ENCODE data around the gene PARM1. TPM values are rescaled to one million over a fixed set of nuclear protein-coding genes. Genes with fewer than 3 reads are reported as not detected.

The PARM1 gene
- total and polyA plus RNA-seq, 9 of the 15 experiments (the other 6 are each of a cell fraction or from before 2014, with no cell fraction given), result 0.07 TPM; not detected in 8

DNA sequence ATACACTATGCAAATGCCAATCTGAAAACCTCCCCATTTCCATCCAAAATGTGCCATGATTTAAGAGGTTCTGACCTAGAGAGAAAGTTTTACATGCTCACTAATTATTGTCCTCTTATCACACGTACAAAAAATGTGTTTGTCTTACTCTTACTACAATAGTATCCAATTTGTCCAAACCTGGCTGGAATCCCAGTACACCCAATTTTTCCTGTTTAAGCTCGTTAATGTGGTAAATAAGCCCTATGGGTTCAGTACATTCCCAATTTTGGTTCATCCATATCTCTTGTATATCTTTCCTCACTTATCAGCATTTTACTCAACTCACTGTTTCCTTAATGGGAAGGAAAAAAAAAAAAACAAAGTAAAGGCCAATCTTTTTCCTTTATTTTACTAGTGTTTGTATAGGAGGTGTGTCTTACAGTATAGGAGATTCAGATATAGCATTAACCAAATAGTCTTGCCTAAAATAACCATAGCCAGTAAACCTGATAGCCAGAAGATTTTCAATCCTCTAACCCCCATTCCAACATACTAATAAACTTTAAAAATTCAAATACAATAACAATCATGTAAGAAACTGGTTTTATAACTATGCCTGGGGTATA is 109.8 kb downstream of the PARM1 start:
- DNase-seq (ENCODE audit: extremely low read depth in 1 of 4, low spot score in 3 of 4) (no peak), ATAC-seq (no peak), FAIRE-seq (no peak)
- Histone ChIP-seq H3K36me3 (ENCODE audit: control insufficient read depth, insufficient read depth, low read length) (no peaks in the 10 kb centered on the region), H4K20me1 (replicated peaks; ENCODE audit: control insufficient read depth, insufficient read depth, low read length) (no peaks in the 10 kb centered on the region), H3K4me1 (replicated peaks in 1 of 2; ENCODE audit: control insufficient read depth in 2 of 2, insufficient read depth in 2 of 2, low read length in 2 of 2) (no peaks in the 10 kb centered on the region), H2AFZ (ENCODE audit: low read depth, low read length) (no peak overlapping the region), H3K9me1 (ENCODE audit: control insufficient read depth, insufficient read depth, low read length) (no peaks in the 10 kb centered on the region), H3K27me3 (ENCODE audit: control insufficient read depth in 2 of 2, insufficient read depth in 2 of 2, low read length in 2 of 2) (no peaks in the 10 kb centered on the region), H3K79me2 (ENCODE audit: control insufficient read depth, insufficient read depth, low read length) (no peaks in the 10 kb centered on the region), H3K27ac (ENCODE audit: extremely low read depth, low read depth, low read length) (no peak overlapping the region), H3K9ac (ENCODE audit: insufficient read depth in 1 of 2, low read depth in 2 of 2, low read length in 2 of 2) (no peak overlapping the region), H3K4me3 (no peak overlapping the region), H3K4me2 (ENCODE audit: insufficient read depth, low read length) (no peak overlapping the region), H3K9me3 (replicated peaks; ENCODE audit: control insufficient read depth, insufficient read depth, low read depth, low read length) (no peaks in the 10 kb centered on the region)
- intact Hi-C loops (cut with micrococcal nuclease), result no loop called here
- ChIA-PET CTCF (ENCODE audit: low intra/inter-chr PET ratio) (no interaction called here), POLR2A (no interaction called here)
- TF ChIP-seq MBD2 (IDR thresholded peaks at IDR 0.05; ENCODE audit: borderline replicate concordance, low read depth), result no peak
- TF ChIP-seq, protein P1, sequence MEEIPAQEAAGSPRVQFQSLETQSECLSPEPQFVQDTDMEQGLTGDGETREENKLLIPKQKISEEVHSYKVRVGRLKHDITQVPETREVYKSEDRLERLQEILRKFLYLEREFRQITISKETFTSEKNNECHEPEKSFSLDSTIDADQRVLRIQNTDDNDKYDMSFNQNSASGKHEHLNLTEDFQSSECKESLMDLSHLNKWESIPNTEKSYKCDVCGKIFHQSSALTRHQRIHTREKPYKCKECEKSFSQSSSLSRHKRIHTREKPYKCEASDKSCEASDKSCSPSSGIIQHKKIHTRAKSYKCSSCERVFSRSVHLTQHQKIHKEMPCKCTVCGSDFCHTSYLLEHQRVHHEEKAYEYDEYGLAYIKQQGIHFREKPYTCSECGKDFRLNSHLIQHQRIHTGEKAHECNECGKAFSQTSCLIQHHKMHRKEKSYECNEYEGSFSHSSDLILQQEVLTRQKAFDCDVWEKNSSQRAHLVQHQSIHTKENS (CRISPR knock-in tag; IDR thresholded peaks at IDR 0.05), result no peak
- TF ChIP-seq HMGN3 (IDR thresholded peaks at IDR 0.05; ENCODE audit: borderline replicate concordance, extremely low read depth, insufficient read length, low read depth, low read length), result no peak
- no peak for TF ChIP-seq FOXA3 (CRISPR knock-in tag; conservative IDR thresholded peaks at IDR 0.05 in 1 of 2, IDR thresholded peaks at IDR 0.05 in 1 of 2)
- no peak for TF ChIP-seq SAP30 (IDR thresholded peaks at IDR 0.05; ENCODE audit: borderline replicate concordance, insufficient read depth, low read depth, low read length, poor library complexity, severe bottlenecking)
- no peak for TF ChIP-seq SMAD3 (CRISPR knock-in tag; conservative IDR thresholded peaks at IDR 0.05)
- TF ChIP-seq XRCC5 (IDR thresholded peaks at IDR 0.05; ENCODE audit: low read depth, low read length), result no peak
- TF ChIP-seq CHD2 (IDR thresholded peaks at IDR 0.05; ENCODE audit: low read depth, low read length), result no peak
- no TSS peak for BruUV-seq (replicated peaks)
- in situ Hi-C loops (cut with MboI), result no loop called here
- WGBS (ENCODE audit: insufficient coverage, low coverage, missing lambda C conversion rate), result 0% methylated on average over 2 of the region's 2 CpGs
